NCI-H2029 (cell line): ENCODE results near the gene COX6A2.
"Not testable (repeated sequence)": the region's sequence is repeated elsewhere in the genome, so short reads cannot be mapped to it uniquely, and the experiment has no call there.

Experiments
- DNase-seq: peaks from one replicate; lab custom pipeline; 2025; lab: John Stamatoyannopoulos, UW

Gene COX6A2

GRCh38 chr16:31461921-31462804 lies 34.0 kb upstream of the COX6A2 start:
- no peak for DNase-seq

GRCh38 chr16:31461201-31461920 lies 33.2 kb upstream of the COX6A2 start:
- DNase-seq, result no peak

DNA sequence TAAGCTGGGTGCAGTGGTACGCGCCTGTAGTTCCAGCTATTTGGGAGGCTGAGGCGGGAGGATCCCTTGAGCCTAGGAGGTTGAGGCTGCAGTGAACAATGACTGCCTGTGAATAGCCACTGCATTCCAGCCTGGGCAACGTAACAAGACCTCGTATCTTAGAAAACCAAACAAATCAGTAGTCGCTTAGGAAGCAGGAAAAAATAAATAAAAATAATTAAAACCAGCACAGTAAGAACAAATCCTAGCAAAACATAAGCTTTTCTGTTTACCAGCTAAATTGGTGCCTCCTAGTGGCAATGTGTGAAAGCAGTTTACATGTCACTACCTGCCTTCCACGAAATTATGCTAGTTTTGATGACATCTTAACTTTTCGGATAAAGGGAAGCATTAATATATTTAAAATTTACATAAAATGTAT lies 32.4 kb upstream of the COX6A2 start:
- DNase-seq, result no peak

- DNase-seq, result peak; percentile 97
Observed at GRCh38 chr16:31459687-31460581, 31.8 kb upstream of the COX6A2 start.

GRCh38 chr16:31458844-31459686 lies 30.9 kb upstream of the COX6A2 start, which contains the start of gene ARMC5:
TSS of gene ARMC5 (plus strand) at chr16:31459501. CDS start at chr16:31459525, 24 bp downstream.
- DNase-seq, result peak; percentile 96

DNA sequence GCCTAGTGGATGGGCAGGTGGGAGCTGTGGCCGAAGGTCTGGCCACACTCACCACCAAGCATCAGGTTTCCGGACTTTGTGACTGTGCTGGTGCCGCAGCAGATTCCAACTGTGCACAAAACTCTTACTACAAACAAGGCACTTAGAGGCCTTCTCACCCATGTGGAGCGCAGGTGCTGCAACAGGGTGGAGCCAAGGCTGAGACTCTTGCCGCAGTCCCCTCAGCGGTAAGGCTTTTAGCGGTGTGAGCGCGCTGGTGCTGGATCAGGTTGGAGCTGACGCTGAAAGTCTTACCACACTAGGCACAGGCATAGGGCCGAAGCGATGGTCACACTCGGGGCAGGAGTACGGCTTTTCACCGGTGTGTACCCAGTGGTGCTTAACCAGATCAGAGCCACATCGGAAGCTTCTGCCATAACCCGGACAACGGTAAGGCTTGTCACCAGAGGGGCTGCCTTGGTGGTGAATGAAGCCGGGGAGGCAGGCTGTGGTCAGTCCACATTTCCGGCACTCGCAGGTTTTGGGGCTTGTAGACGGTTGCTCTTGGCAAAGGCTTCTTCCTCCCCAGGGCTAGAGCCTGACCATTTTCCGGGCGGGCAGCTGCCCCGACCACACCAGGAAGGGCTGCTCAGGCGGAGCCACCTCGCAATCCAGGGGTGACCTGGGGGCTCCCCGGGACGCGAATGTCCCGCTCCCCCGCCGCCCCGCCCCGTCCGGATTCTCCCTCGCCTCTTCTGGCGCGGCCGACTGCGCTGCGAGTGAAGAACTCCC lies 30.1 kb upstream of the COX6A2 start:
- peak; percentile 28 for DNase-seq

GRCh38 chr16:31456988-31457360 lies 28.8 kb upstream of the COX6A2 start:
- no peak for DNase-seq

GRCh38 chr16:31455601-31456314 lies 27.6 kb upstream of the COX6A2 start:
- no peak for DNase-seq

DNA sequence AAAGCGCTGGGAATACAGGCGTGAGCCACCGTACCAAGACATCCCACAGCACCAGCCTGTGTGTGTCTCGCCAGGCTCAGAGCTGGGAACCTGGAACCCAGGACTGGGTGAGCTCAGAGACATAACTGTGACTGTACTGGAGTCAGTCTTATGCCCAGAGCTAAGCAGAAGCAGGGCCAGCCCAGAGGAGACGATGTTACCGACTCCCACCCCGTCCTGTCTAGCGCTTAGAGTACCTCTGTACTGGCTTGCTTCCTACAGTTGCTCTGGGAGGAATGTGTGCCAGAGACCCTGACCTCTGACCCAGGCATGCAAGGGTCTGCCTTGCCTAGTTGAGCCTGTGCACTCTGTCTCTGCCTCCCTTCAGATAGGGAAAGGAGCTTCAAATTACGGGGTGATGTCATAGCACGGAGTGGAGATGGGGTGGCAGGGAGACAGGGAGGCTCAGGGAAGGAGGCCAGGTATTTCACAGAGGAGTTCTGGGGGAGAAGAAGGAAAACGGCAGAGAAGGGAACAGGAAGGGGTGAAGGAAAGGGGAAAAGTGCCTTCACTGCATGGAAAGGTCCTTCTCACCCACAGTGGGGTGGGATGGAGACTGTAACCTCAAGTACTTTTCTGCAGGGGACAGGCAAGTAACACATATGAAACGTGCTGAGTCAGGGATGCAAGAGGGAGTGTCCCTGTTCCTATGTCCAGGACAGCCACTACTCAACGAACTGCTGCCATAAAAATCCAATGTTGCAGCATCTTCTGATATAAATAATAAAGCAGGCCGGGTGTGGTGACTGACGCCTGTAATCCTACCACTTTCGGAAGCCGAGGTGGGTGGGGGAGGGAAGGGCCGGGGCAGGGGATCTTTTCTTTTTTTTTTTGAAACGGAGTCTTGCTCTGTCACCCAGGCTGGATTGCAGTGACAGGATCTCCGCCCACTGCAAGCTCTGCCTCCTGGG lies 25.4 kb upstream of the COX6A2 start:
- DNase-seq, result peak; percentile 21

DNA sequence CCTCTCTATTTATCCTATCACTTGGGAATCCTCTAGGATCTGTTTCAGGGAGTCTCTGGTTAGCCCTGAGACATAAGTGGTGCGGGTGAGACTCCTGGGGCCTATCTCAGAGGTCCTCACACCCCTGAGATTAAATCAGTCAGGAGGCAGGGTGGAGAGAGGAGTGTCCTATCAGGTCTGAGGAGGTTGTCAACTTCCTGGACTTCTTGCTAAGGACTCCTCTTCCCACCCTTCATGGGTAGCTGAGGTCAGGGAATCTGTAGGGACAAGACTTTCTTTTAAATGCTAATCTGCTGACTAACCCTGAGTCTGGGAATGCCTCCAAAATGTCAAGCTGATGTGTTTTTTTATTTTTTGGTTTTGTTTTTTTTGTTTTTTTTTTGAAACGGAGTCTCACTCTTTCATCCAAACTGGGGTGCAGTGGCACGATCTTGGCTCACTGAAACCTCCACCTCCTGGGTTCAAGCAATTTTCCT lies 24.5 kb upstream of the COX6A2 start:
- DNase-seq, result no peak

DNA sequence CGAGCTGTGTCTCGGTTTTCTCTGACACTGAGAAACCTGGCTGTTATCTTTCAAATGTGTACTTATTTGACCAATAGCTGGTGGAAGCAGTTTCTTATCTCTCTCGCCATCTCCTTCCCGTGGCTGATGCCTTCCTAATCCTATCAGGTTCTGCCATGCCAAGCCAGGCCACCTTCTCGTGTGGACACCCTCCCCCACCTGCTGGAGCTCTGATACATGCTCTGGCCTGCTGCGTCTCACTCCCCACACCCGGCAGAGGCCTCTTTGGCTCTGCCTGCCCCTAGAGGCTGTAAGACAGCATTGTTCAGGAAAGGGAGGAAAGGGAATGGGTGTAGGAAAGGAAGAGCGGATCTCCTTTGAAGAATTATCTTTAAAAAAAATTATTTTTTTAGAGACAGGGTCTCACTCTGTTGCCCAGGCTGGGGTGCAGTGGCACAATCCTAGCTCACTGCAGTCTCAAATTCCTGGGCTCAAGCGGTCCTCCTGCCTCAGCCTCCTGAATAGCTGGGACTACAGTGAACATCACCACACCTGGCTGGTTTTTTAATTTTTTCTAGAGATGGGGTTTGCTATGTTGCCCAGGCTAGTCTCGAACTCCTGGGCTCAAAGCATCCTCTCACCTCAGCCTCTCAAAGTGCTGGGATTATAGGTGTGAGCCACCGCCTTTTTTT lies 23.7 kb upstream of the COX6A2 start:
- peak; percentile 15 for DNase-seq

DNA sequence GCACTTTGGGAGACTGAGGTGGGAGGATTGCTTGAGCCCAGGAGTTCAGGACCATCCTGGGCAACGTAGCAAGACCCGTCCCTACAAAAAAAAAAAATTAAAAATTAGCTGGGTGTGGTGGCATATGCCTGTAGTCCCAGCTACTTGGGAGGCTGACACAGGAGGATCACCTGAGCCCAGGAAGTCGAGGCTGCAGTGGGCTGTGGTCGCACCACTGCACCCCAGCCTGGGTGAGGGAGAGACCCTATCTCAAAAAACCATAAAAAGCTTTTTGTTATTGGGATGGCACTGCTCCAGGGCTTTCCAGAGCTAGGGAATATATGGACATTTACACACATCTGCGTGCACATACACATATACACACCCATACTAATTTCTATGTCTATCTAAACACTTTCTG lies 23.0 kb upstream of the COX6A2 start:
- no peak for DNase-seq

- not testable (repeated sequence) for DNase-seq
Observed at GRCh38 chr16:31445931-31446330, 17.8 kb upstream of the COX6A2 start.

- DNase-seq, result no peak
Observed at GRCh38 chr16:31441956-31442355, 13.8 kb upstream of the COX6A2 start.

DNA sequence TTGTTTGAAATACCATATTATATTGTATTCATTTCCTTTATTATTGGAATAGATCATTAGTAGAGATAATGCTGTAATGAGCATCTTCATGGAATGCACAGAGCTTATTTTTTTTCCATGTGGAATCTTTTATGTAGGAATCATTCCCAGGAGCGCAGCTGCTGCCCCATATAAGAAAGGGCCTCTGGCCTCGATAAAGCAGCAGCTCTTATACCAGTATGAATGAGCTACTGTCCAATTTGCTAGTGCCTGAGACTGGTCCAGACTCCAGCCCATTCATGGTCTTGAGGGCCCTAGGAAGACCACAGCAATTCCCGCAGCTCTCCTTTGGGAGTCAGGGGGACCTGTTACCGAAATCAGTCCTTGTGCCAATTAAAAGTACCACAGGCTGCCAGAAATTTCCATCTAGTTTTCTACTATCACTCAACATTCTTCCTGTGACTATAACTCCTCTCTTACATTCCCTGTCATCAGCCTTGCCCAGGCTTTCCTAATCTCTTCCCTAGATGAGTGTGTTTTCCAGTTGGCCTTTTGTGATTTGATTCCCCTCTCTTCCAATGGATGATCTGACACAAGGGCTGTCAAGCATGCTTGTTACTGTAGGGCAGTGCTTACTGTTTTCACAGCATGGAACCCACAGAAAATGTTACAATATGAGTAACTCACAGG lies 12.5 kb upstream of the COX6A2 start:
- no peak for DNase-seq

DNA sequence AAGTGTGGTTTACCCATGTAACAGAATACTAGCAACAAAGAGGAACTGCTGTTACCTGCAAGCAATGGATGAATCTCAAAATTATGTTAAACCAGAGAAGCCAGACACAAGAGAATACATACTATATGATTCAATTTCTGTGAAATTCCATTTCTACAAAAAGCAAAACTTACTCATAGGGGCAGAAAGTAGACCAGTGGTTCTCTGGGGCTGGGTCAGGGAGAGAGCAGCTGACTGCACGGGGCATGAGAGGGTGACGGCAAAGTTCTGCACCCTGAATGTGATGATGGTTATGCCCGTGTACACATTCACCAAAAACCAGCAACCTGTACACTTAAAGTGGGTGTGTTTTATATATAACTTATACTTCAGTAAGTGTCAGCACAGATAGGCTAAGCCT lies 11.4 kb upstream of the COX6A2 start:
- no peak for DNase-seq

DNA sequence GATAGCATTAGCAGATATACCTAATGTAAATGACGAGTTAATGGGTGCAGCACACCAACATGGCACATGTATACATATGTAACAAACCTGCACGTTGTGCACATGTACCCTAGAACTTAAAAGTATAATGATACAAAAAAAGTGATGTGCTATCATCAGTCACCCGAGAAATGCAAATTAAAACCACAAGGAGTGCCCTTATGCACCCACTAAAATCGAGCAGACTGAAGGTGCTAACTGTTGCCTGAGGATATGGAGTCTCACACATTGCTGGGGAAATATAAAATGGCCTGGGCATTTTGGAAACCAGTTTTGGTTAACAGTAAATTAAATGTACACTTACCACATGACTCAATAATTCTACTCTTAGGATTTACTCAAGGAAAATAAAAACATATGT lies 10.9 kb upstream of the COX6A2 start:
- not testable (repeated sequence) for DNase-seq
